ENCODE results near the gene DCBLD1. TPM values are rescaled to one million over a fixed set of nuclear protein-coding genes. Genes with fewer than 3 reads are reported as not detected.

DCBLD1 gene
- total RNA-seq, 1 experiment from 2014 or later, result 19.5 TPM

- ChIA-PET POLR2A (no interaction called here), CTCF (no interaction called here), RAD21 (ENCODE audit: low non-redundant PET in 1 of 2, low total read pairs in 2 of 2, uncharacterized antibody in 2 of 2, unreplicated experiment in 2 of 2) (no interaction called here)
- intact Hi-C loops (cut with micrococcal nuclease), result no loop called here
- H3K79me2 ChIP-seq (ENCODE audit: insufficient read depth, low read length), result no peaks in the 10 kb centered on the region
- DNase-seq (ENCODE audit: low read depth, low spot score), result no peak
- peak overlapping the region; percentile 10; the same call in 1 of the 2 replicates for H3K27ac ChIP-seq (ENCODE audit: low read depth, low read length)
- ATAC-seq, result peak; percentile 61
- H2AFZ ChIP-seq (ENCODE audit: low read depth, low read length, poor library complexity, severe bottlenecking), result no peak overlapping the region
- no peaks in the 10 kb centered on the region for H3K9me3 ChIP-seq (ENCODE audit: control insufficient read depth in 1 of 2, insufficient read depth in 1 of 2, low read depth in 1 of 2, low read length in 2 of 2)
- H3K4me2 ChIP-seq (ENCODE audit: low read length), result peak overlapping the region; percentile 39
- no peaks in the 10 kb centered on the region for H4K20me1 ChIP-seq (ENCODE audit: insufficient read depth)
- no peak overlapping the region for H3K9ac ChIP-seq (ENCODE audit: low read length)
- H3K36me3 ChIP-seq (ENCODE audit: control insufficient read depth in 1 of 2, insufficient read depth in 2 of 2, low read length in 2 of 2), result peaks cover 0 to 13% of the 10 kb centered on the region in 2 experiments; a peak in 1 of 4 replicates
- H3K27me3 ChIP-seq (ENCODE audit: insufficient read depth, low read length), result no peaks in the 10 kb centered on the region
- no peaks in the 10 kb centered on the region for H3K9me2 ChIP-seq (ENCODE audit: insufficient read depth)
- no peak for TF ChIP-seq EGR1 (IDR thresholded peaks at IDR 0.05; ENCODE audit: low read depth)
- no peak for TF ChIP-seq TCF7L2 (IDR thresholded peaks at IDR 0.05; ENCODE audit: borderline replicate concordance, extremely low read depth, insufficient read depth, insufficient read length)
- no peak for TF ChIP-seq SRF (IDR thresholded peaks at IDR 0.05; ENCODE audit: low read depth)
- TF ChIP-seq MAX (IDR thresholded peaks at IDR 0.05), result no peak
- peak; percentile 31; the same call in 1 of the 2 replicates for TF ChIP-seq JUND (IDR thresholded peaks at IDR 0.05)
- TF ChIP-seq SIN3A (IDR thresholded peaks at IDR 0.05; ENCODE audit: low read depth), result no peak
- TF ChIP-seq EZH2 (IDR thresholded peaks at IDR 0.05), result no peak
- TF ChIP-seq ZNF274 (IDR thresholded peaks at IDR 0.05; ENCODE audit: low read depth, low read length), result no peak
- no peak for TF ChIP-seq ELF1 (IDR thresholded peaks at IDR 0.05; ENCODE audit: borderline replicate concordance, low read depth)
- TF ChIP-seq CTCF (IDR thresholded peaks at IDR 0.05 in 2 of 3, conservative IDR thresholded peaks at IDR 0.05 in 1 of 3; ENCODE audit: borderline replicate concordance in 1 of 3, insufficient read depth in 1 of 3, low read depth in 2 of 3, low read length in 2 of 3), result no peak
- TF ChIP-seq POLR2AphosphoS5 (IDR thresholded peaks at IDR 0.05; ENCODE audit: low read depth, low read length), result no peak
- peak; percentile 37; the same call in 1 of the 2 replicates for TF ChIP-seq FOSL1 (IDR thresholded peaks at IDR 0.05; ENCODE audit: low read depth)
- no peak for TF ChIP-seq CBX3 (IDR thresholded peaks at IDR 0.05; ENCODE audit: low read depth)
- TF ChIP-seq CEBPB (IDR thresholded peaks at IDR 0.05; ENCODE audit: low read depth), result no peak
- no peak for TF ChIP-seq ZBTB33 (IDR thresholded peaks at IDR 0.05; ENCODE audit: extremely low read depth, insufficient replicate concordance, low read length)
- no peak; the same call in 1 of the 2 replicates for TF ChIP-seq SP1 (IDR thresholded peaks at IDR 0.05; ENCODE audit: low read depth)
- no peak overlapping the region for H3K4me3 ChIP-seq (replicated peaks in 1 of 2; ENCODE audit: low read depth in 1 of 2, low read length in 2 of 2)
- BruUV-seq (replicated peaks), result no TSS peak
- peaks cover 20 to 30% of the 10 kb centered on the region in 2 experiments for H3K4me1 ChIP-seq (ENCODE audit: control insufficient read depth in 1 of 2, insufficient read depth in 2 of 2, low read length in 2 of 2)
Observed at GRCh38 chr6:117548797-117549301, 66.4 kb downstream of the DCBLD1 start.
